PC-9 (cell line): Measurements from ENCODE around the gene ZDHHC14. TPM values are rescaled to one million over a fixed set of nuclear protein-coding genes. Genes with fewer than 3 reads are reported as not detected.

ENCODE experiments used
- BruUV-seq: library from RNA; stranded (reverse); fragments of 400-500 nt; replicated peaks from 2 replicates; lab custom pipeline; 2021; lab: Mats Ljungman, UMichigan
- CTCF ChIA-PET: fragments of 300-600 bp; sonication (Branson Sonifier 250); formaldehyde crosslinking; loops from one replicate; lab custom pipeline; 2022; ENCODE audit warnings: antibody characterized with exemption; lab: Charles Lee
- POLR2A ChIA-PET: fragments of 300-600 bp; sonication (Branson Sonifier 250); formaldehyde crosslinking; loops from one replicate; lab custom pipeline; 2022; ENCODE audit warnings: antibody characterized with exemption; ENCODE audit not compliant: unreplicated experiment; lab: Charles Lee
- DNase-seq, 2 experiments: peaks; one replicate each; pipeline versions ENCODE4 v3.0.0 to v3.0.0-alpha.2; 2015 to 2022; ENCODE audit warnings: mixed read lengths in 1 of 2
- H2AFZ ChIP-seq: fragments of 200-600 bp; sonication (generic); 2 replicates; pipeline ENCODE4 v1.8.1; 2017; ENCODE audit warnings: antibody characterized with exemption
- H3F3A ChIP-seq: fragments of 200-600 bp; sonication (generic); 2 replicates; pipeline ENCODE4 v1.8.1; 2017; ENCODE audit warnings: antibody characterized with exemption, mild to moderate bottlenecking, low read depth; ENCODE audit not compliant: insufficient read depth
- H3K27ac ChIP-seq: fragments of 200-600 bp; sonication (generic); 2 replicates; pipeline ENCODE4 v1.6.1; 2016; ENCODE audit warnings: mixed run types
- H3K27me3 ChIP-seq: fragments of 200-600 bp; sonication (generic); 2 replicates; pipeline ENCODE4 v1.6.1; 2016; ENCODE audit warnings: low read depth, mixed run types; ENCODE audit not compliant: insufficient read depth
- H3K36me3 ChIP-seq: fragments of 200-600 bp; sonication (generic); 2 replicates; pipeline ENCODE4 v1.6.1; 2016; ENCODE audit warnings: low read depth, mixed run types
- H3K4me1 ChIP-seq: fragments of 200-600 bp; sonication (generic); replicated peaks from 2 replicates; pipeline ENCODE4 v1.6.1; 2016; ENCODE audit warnings: mixed run types; ENCODE audit not compliant: insufficient read depth
- H3K4me2 ChIP-seq: fragments of 200-600 bp; sonication (generic); 2 replicates; pipeline ENCODE4 v1.6.1; 2017; ENCODE audit warnings: mixed run types
- H3K4me3 ChIP-seq: fragments of 200-600 bp; sonication (generic); 2 replicates; pipeline ENCODE4 v1.6.1; 2016; ENCODE audit warnings: mixed run types
- H3K79me2 ChIP-seq: fragments of 200-600 bp; sonication (generic); 2 replicates; pipeline ENCODE4 v1.6.1; 2017; ENCODE audit warnings: low read depth, mixed run types
- H3K9me2 ChIP-seq: fragments of 200-600 bp; sonication (generic); 2 replicates; pipeline ENCODE4 v1.8.1; 2017; ENCODE audit warnings: mild to moderate bottlenecking; ENCODE audit not compliant: insufficient read depth
- H3K9me3 ChIP-seq: fragments of 200-600 bp; sonication (generic); 2 replicates; pipeline ENCODE4 v1.8.1; 2016; ENCODE audit warnings: low read depth; ENCODE audit not compliant: insufficient read depth
- H4K20me1 ChIP-seq: fragments of 200-600 bp; sonication (generic); 2 replicates; pipeline ENCODE4 v1.8.1; 2017; ENCODE audit not compliant: insufficient read depth
- EZH2 ChIP-seq: fragments of 200-600 bp; sonication (generic); IDR thresholded peaks from 2 replicates; pipeline ENCODE4 v1.8.0; 2017; ENCODE audit warnings: antibody characterized with exemption, low read depth
- intact Hi-C: fragments of 100-400 bp; cut with micrococcal nuclease; formaldehyde crosslinking; loops from one replicate; pipeline ENCODE4 v1.10.0; 2022; ENCODE audit not compliant: unreplicated experiment
- total RNA-seq: library from RNA; stranded (reverse); gene quantifications from 2 replicates; pipeline ENCODE4 v1.2.3, GENCODE V29; 2021
- TF ChIP-seq, protein P1 (sequence below): fragments of 200-600 bp; sonication (generic); conservative IDR thresholded peaks from 2 replicates; pipeline ENCODE4 v1.6.1; 2017; ENCODE audit warnings: mixed run types, antibody characterized with exemption, mild to moderate bottlenecking, moderate library complexity

The ZDHHC14 gene
- total RNA-seq, 1 experiment from 2014 or later = 5.6 TPM

DNA sequence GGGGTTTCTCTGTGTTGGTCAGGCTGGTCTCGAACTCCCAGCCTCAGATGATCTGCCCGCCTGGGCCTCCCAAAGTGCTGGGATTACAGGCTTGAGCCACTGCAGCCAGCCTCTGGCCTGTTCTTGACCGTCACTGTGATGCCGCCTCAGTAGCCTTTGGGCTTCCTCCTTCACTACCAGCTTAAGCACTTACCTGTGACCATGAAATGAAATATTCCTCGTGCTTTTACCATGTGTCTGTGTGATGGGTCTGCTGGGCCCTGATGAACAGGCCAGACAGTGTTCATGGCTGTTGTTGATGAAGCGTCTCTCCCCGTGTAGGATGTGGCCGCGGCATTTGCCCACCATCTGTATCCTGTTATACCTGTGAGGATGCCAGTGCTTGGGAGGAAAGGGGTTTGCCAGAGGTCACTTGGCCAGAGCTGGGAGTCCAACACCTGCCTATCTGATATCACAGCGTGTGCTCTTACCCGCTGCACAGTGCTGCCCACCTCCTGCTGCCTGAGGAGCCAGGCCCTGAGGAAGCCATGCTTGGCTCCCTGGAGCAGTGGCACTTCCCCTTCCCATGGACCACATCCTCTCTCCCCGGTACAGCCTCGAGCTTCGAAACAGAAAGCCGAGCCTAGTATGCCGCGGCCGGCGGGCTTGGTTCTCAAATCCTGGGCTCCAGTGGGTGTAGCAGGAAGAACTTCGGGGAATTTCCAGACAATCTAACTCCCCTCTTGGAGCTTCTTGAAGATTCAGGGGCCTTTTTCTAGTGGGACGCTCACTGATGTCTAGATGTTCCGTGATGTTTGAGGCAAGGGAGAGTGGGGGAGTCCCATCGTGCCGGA is 167.9 kb downstream of the ZDHHC14 start:
- no peaks in the 10 kb centered on the region for H3K9me2 ChIP-seq
- H4K20me1 ChIP-seq = no peaks in the 10 kb centered on the region
- POLR2A ChIA-PET = no interaction called here
- no peak for DNase-seq
- H3K36me3 ChIP-seq = no peaks in the 10 kb centered on the region
- CTCF ChIA-PET = no interaction called here
- H3K4me3 ChIP-seq = no peak overlapping the region
- peaks cover 44% of the 10 kb centered on the region for H3K4me1 ChIP-seq
- H3K4me2 ChIP-seq = no peak overlapping the region
- H2AFZ ChIP-seq = no peak overlapping the region
- H3K27me3 ChIP-seq = no peaks in the 10 kb centered on the region
- H3K79me2 ChIP-seq = no peaks in the 10 kb centered on the region
- BruUV-seq = no TSS peak
- H3K27ac ChIP-seq = peak overlapping the region; percentile 93; the same call in 1 of the 2 replicates
- TF ChIP-seq EZH2 = no peak
- TF ChIP-seq, protein P1, sequence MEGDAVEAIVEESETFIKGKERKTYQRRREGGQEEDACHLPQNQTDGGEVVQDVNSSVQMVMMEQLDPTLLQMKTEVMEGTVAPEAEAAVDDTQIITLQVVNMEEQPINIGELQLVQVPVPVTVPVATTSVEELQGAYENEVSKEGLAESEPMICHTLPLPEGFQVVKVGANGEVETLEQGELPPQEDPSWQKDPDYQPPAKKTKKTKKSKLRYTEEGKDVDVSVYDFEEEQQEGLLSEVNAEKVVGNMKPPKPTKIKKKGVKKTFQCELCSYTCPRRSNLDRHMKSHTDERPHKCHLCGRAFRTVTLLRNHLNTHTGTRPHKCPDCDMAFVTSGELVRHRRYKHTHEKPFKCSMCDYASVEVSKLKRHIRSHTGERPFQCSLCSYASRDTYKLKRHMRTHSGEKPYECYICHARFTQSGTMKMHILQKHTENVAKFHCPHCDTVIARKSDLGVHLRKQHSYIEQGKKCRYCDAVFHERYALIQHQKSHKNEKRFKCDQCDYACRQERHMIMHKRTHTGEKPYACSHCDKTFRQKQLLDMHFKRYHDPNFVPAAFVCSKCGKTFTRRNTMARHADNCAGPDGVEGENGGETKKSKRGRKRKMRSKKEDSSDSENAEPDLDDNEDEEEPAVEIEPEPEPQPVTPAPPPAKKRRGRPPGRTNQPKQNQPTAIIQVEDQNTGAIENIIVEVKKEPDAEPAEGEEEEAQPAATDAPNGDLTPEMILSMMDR = no peak
- no peaks in the 10 kb centered on the region for H3K9me3 ChIP-seq
- peaks cover 25% of the 10 kb centered on the region for H3F3A ChIP-seq
- intact Hi-C loops = no loop called here

DNA sequence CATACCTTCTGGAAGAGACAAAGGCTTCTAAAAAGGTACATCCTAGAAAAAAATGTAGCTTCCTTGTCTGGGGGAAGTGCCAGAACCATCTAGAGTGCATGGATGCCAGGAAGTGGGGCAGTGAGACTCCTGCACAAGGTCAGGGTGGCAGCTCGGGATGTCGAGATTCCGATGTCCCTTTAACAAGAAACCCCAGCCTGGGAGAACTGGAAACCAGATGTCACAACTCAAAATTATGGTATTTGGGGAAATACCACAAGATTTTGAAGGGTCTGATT is 168.4 kb downstream of the ZDHHC14 start:
- Histone ChIP-seq H3K36me3 (no peaks in the 10 kb centered on the region), H3K9me2 (no peaks in the 10 kb centered on the region), H3K4me2 (no peak overlapping the region), H4K20me1 (no peaks in the 10 kb centered on the region), H2AFZ (no peak overlapping the region), H3K27ac (peak overlapping the region; percentile 93; the same call in 1 of the 2 replicates), H3K9me3 (no peaks in the 10 kb centered on the region), H3K4me1 (peaks cover 44% of the 10 kb centered on the region), H3F3A (peaks cover 25% of the 10 kb centered on the region), H3K4me3 (no peak overlapping the region), H3K79me2 (no peaks in the 10 kb centered on the region), H3K27me3 (no peaks in the 10 kb centered on the region)
- intact Hi-C loops = no loop called here
- ChIA-PET CTCF (no interaction called here), POLR2A (no interaction called here)
- BruUV-seq = no TSS peak
- no peak for DNase-seq
- TF ChIP-seq, protein P1 = no peak
- no peak for TF ChIP-seq EZH2

DNA sequence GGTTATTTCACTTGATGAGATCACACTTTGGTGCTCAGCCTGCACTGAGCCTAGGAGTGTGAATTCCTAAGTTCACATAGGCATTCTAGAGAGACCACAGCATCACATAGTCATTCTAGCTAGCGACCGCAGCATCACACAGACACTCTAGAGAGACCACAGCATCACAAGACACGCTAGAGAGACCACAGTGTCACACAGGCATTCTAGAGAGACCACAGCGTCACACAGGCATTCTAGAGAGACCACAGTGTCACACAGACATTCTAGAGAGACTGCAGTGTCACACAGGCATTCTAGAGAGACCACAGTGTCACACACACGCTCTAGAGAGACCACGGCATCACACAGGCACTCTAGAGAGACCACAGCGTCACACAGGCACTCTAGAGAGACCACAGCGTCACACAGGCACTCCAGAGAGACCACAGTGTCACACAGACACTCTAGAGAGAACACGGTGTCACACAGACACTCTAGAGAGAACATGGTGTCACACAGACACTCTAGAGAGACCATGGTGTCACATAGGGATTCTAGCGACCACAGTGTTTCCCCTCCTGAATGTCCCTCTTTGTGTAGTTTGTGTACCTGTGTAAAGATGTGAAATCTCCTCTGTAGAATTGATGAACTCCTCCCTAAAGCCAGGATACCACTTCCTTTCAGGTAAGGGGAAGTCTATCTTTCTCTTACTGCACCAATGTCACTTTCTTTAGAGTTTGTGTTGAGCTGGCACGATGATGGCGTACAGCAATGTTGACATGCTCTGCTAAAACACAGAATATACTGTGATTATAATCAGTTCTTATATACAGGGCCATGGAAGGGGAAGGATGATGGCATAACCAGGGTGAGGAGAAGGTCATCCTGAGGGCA is 169.4 kb downstream of the ZDHHC14 start:
- no peaks in the 10 kb centered on the region for H4K20me1 ChIP-seq
- TF ChIP-seq, protein P1 = no peak
- TF ChIP-seq EZH2 = no peak
- no peak for DNase-seq
- H3K27ac ChIP-seq = peak overlapping the region; percentile 93
- ChIA-PET CTCF (no interaction called here), POLR2A (no interaction called here)
- no peaks in the 10 kb centered on the region for H3K27me3 ChIP-seq
- no peak overlapping the region for H2AFZ ChIP-seq
- H3F3A ChIP-seq = peaks cover 25% of the 10 kb centered on the region
- no peaks in the 10 kb centered on the region for H3K9me3 ChIP-seq
- no TSS peak for BruUV-seq
- intact Hi-C loops = no loop called here
- peak overlapping the region; percentile 71 for H3K4me2 ChIP-seq
- peaks cover 44% of the 10 kb centered on the region for H3K4me1 ChIP-seq
- no peak overlapping the region for H3K4me3 ChIP-seq
- no peaks in the 10 kb centered on the region for H3K36me3 ChIP-seq
- H3K9me2 ChIP-seq = no peaks in the 10 kb centered on the region
- H3K79me2 ChIP-seq = no peaks in the 10 kb centered on the region
